Esophagus muscularis mucosa (tissue), 4 donors: Measurements from ENCODE around the gene HOXC12. TPM values are rescaled to one million over a fixed set of nuclear protein-coding genes. Genes with fewer than 3 reads are reported as not detected.

Experiments
- DNase-seq: peaks from one replicate; pipeline ENCODE4 v3.0.0-alpha.2; 2017; ENCODE audit errors: extremely low spot score
- H3K27ac ChIP-seq, 4 donors: fragments of 200-600 bp; sonication (generic); replicated peaks in 1 of 4; 1 replicate in 3 of 4; 2 replicates in 1 of 4; pipeline ENCODE4 v1.5.1; 2016 to 2019; ENCODE audit warnings: mild to moderate bottlenecking in 1 of 4
- H3K27me3 ChIP-seq, 4 donors: fragments of 200-600 bp; sonication (generic); one replicate each; pipeline versions ENCODE4 v1.5.1 to v1.6.0; 2016 to 2019
- H3K36me3 ChIP-seq, 4 donors: fragments of 200-600 bp; sonication (generic); one replicate each; pipeline ENCODE4 v1.5.1; 2016 to 2019
- H3K4me1 ChIP-seq, 4 donors: fragments of 200-600 bp; sonication (generic); one replicate each; pipeline ENCODE4 v1.5.1; 2016 to 2019
- H3K4me3 ChIP-seq, 4 donors: fragments of 200-600 bp; sonication (generic); 1 replicate in 2 of 4; 2 replicates in 2 of 4; pipeline ENCODE4 v1.5.1; 2016 to 2019; ENCODE audit warnings: mild to moderate bottlenecking in 4 of 4, moderate library complexity in 1 of 4
- H3K9me3 ChIP-seq, 4 donors: fragments of 200-600 bp; sonication (generic); 1 replicate in 3 of 4; 2 replicates in 1 of 4; pipeline ENCODE4 v1.5.1; 2016 to 2019
- EP300 ChIP-seq: sonication (generic); formaldehyde crosslinking; IDR thresholded peaks from one replicate; pipeline ENCODE4 v1.6.1; 2017; ENCODE audit warnings: antibody characterized with exemption
- POLR2A ChIP-seq: fragments of 450-650 bp; IDR thresholded peaks from one replicate; pipeline ENCODE4 v1.6.1; 2017; ENCODE audit warnings: antibody characterized with exemption, moderate library complexity, mild to moderate bottlenecking, low read depth
- POLR2AphosphoS5 ChIP-seq, 2 donors: sonication (generic); formaldehyde crosslinking; IDR thresholded peaks; one replicate each; pipeline ENCODE4 v1.6.1; 2017; ENCODE audit warnings: antibody characterized with exemption in 2 of 2
- WGBS: methylation state at CpG from one replicate; pipeline ENCODE4 v1.1.5; 2018; 5-methylcytosine and 5-hydroxymethylcytosine counted together
- intact Hi-C: fragments of 100-400 bp; cut with DNase I; formaldehyde crosslinking; loops from one replicate; pipeline ENCODE4 v1.15.1; 2023
- total RNA-seq, 4 donors: library from RNA; depleted of rRNA; stranded (reverse); fragments of >200 nt; gene quantifications; one replicate each; pipeline versions ENCODE4 v1.1.0 to v1.2.1, GENCODE V29; 2016
- TF ChIP-seq, protein P1 (sequence below), 3 experiments: fragments of 200-600 bp in 2 of 3; fragments of 450-650 bp in 1 of 3; sonication (generic) in 2 of 3; IDR thresholded peaks; one replicate each; pipeline ENCODE4 v1.5.1; 2017 to 2019; ENCODE audit warnings: antibody characterized with exemption in 3 of 3, mild to moderate bottlenecking in 2 of 3, moderate library complexity in 1 of 3

HOXC12 gene
- total RNA-seq, 4 donors from 2014 or later: not detected

DNA sequence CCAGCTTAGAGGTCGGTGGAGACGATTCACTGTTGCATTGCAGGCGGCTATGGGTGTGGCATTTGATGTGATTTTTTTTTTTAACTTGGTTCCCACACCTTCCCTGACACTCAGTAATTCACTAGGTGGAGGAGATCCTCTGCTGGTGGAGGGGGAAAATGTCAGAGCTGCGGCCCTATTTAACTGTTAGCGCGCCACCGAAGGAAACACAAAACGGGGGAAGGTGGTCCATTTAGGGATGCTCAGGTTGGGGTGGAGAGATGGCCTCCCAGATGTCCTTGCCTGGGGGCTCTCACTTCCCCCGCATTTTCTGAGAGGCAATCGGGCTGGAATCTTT, 4.3 kb upstream of the HOXC12 start:
- DNase-seq: no peak
- whole genome bisulfite sequencing: 9% methylated on average over 10 of the region's 10 CpGs
- H3K9me3 ChIP-seq: no peaks in the 10 kb centered on the region
- no peaks in the 10 kb centered on the region for H3K36me3 ChIP-seq
- H3K27ac ChIP-seq: no peak overlapping the region
- intact Hi-C loops: no loop called here
- peaks cover 9 to 100% (median 83%) of the 10 kb centered on the region in 4 donors for H3K27me3 ChIP-seq
- peaks cover 7 to 35% (median 28%) of the 10 kb centered on the region in 4 donors for H3K4me1 ChIP-seq
- H3K4me3 ChIP-seq: no peak overlapping the region
- no peak for TF ChIP-seq POLR2A
- no peak for TF ChIP-seq EP300
- TF ChIP-seq, protein P1, sequence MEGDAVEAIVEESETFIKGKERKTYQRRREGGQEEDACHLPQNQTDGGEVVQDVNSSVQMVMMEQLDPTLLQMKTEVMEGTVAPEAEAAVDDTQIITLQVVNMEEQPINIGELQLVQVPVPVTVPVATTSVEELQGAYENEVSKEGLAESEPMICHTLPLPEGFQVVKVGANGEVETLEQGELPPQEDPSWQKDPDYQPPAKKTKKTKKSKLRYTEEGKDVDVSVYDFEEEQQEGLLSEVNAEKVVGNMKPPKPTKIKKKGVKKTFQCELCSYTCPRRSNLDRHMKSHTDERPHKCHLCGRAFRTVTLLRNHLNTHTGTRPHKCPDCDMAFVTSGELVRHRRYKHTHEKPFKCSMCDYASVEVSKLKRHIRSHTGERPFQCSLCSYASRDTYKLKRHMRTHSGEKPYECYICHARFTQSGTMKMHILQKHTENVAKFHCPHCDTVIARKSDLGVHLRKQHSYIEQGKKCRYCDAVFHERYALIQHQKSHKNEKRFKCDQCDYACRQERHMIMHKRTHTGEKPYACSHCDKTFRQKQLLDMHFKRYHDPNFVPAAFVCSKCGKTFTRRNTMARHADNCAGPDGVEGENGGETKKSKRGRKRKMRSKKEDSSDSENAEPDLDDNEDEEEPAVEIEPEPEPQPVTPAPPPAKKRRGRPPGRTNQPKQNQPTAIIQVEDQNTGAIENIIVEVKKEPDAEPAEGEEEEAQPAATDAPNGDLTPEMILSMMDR (IDR thresholded peaks at IDR 0.05): no peak
- no peak for TF ChIP-seq POLR2AphosphoS5 (IDR thresholded peaks at IDR 0.05)

GRCh38 chr12:53950789-53951576, 3.7 kb upstream of the HOXC12 start:
- Histone ChIP-seq H3K4me3 (no peak overlapping the region), H3K27me3 (peaks cover 10 to 100% (median 83%) of the 10 kb centered on the region in 4 donors), H3K27ac (no peak overlapping the region), H3K4me1 (peaks cover 7 to 41% (median 31%) of the 10 kb centered on the region in 4 donors), H3K9me3 (no peaks in the 10 kb centered on the region), H3K36me3 (no peaks in the 10 kb centered on the region)
- intact Hi-C loops: no loop called here
- no peak for DNase-seq
- WGBS: 3% methylated on average over 30 of the region's 34 CpGs
- TF ChIP-seq POLR2AphosphoS5 (IDR thresholded peaks at IDR 0.05) (no peak), EP300 (no peak), POLR2A (no peak)
- TF ChIP-seq, protein P1 (IDR thresholded peaks at IDR 0.05): no peak

- intact Hi-C loops: no loop called here
- peaks cover 10 to 100% (median 86%) of the 10 kb centered on the region in 4 donors for H3K27me3 ChIP-seq
- no peak for DNase-seq
These were observed 2.9 kb upstream of the HOXC12 start for GRCh38 chr12:53951577-53952334.

DNA sequence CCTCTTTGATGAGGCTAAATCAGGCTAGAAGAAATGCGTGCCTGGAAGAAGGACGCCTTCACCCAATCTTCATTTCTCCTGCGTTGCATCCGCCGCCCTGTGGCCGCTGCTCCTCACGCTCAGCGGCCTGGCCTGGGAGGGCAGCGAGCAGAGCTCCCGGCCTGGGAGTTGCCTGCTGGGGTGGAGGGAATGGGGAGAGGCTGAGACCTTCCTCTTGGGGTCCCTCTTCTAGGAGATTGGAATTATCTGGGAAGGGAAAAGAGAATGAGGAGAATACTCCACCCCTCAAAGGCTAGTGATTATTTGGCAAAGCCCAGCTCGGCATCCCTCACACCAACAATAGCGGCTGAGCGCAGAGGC, 2.4 kb upstream of the HOXC12 start:
- no peak for DNase-seq
- Histone ChIP-seq H3K4me3 (no peak overlapping the region), H3K4me1 (peaks cover 7 to 48% (median 31%) of the 10 kb centered on the region in 4 donors), H3K36me3 (no peaks in the 10 kb centered on the region), H3K27me3 (peaks cover 10 to 100% (median 90%) of the 10 kb centered on the region in 4 donors), H3K27ac (no peak overlapping the region), H3K9me3 (no peaks in the 10 kb centered on the region)
- WGBS: 10% methylated on average over 13 of the region's 13 CpGs
- TF ChIP-seq EP300 (no peak), POLR2A (no peak), POLR2AphosphoS5 (IDR thresholded peaks at IDR 0.05) (no peak)
- TF ChIP-seq, protein P1 (IDR thresholded peaks at IDR 0.05): no peak
- intact Hi-C loops: no loop called here

More at GRCh38 chr12:53951577-53952334, 2.9 kb upstream of the HOXC12 start:
- H3K4me3 ChIP-seq: no peak overlapping the region
- TF ChIP-seq, protein P1 (IDR thresholded peaks at IDR 0.05): no peak
- no peak for TF ChIP-seq POLR2A
- TF ChIP-seq EP300: no peak
- no peak for TF ChIP-seq POLR2AphosphoS5 (IDR thresholded peaks at IDR 0.05)
- no peaks in the 10 kb centered on the region for H3K9me3 ChIP-seq
- no peaks in the 10 kb centered on the region for H3K36me3 ChIP-seq
- peaks cover 7 to 48% (median 31%) of the 10 kb centered on the region in 4 donors for H3K4me1 ChIP-seq
- no peak overlapping the region for H3K27ac ChIP-seq
- WGBS: 4% methylated on average over 29 of the region's 47 CpGs
